Neural cell (in vitro differentiated cells): ENCODE data around the gene CELF5. TPM values are rescaled to one million over a fixed set of nuclear protein-coding genes. Genes with fewer than 3 reads are reported as not detected.

Source experiments
- H2AFZ ChIP-seq: fragments of 200-600, 300-800 bp; sonication (generic), shearing (Covaris generic); 2 replicates; pipeline ENCODE4 v1.6.0; 2014; ENCODE audit warnings: low read depth, mild to moderate bottlenecking, antibody characterized with exemption, low read length, moderate library complexity
- H3F3A ChIP-seq: fragments of 200-600 bp; shearing (Covaris generic); 2 replicates; pipeline ENCODE4 v1.6.1; 2016; ENCODE audit warnings: mild to moderate bottlenecking, moderate library complexity, mixed read lengths, antibody characterized with exemption, low read length; ENCODE audit not compliant: insufficient read depth, poor library complexity, severe bottlenecking
- H3K27ac ChIP-seq: fragments of 200-600, 300-800 bp; sonication (generic), shearing (Covaris generic); 2 replicates; pipeline ENCODE4 v1.5.1; 2014; ENCODE audit warnings: mild to moderate bottlenecking, low read length, moderate library complexity
- H3K27me3 ChIP-seq: fragments of 300-800, 200-600 bp; sonication (generic), shearing (Covaris generic); 2 replicates; pipeline ENCODE4 v1.6.0; 2014; ENCODE audit warnings: mild to moderate bottlenecking, low read depth, low read length, moderate library complexity; ENCODE audit not compliant: insufficient read depth
- H3K36me3 ChIP-seq: fragments of 300-800, 200-600 bp; sonication (generic), shearing (Covaris generic); 2 replicates; pipeline ENCODE4 v1.5.1; 2014; ENCODE audit warnings: mild to moderate bottlenecking, antibody characterized with exemption, low read length, moderate library complexity; ENCODE audit not compliant: insufficient read depth
- H3K4me2 ChIP-seq: fragments of 300-800, 200-600 bp; sonication (generic), shearing (Covaris generic); 2 replicates; pipeline ENCODE4 v1.6.0; 2014; ENCODE audit warnings: mild to moderate bottlenecking, low read length
- H3K4me3 ChIP-seq: fragments of 300-800, 200-600 bp; sonication (generic), shearing (Covaris generic); 2 replicates; pipeline ENCODE4 v1.5.1; 2014; ENCODE audit warnings: mild to moderate bottlenecking, low read length, moderate library complexity
- H3K79me2 ChIP-seq: fragments of 200-600 bp; shearing (Covaris generic); replicated peaks from 2 replicates; pipeline ENCODE4 v1.6.0; 2014; ENCODE audit warnings: mild to moderate bottlenecking, low read length, moderate library complexity; ENCODE audit not compliant: insufficient read depth
- H3K9ac ChIP-seq: fragments of 300-800, 200-600 bp; sonication (generic), shearing (Covaris generic); 2 replicates; pipeline ENCODE4 v1.6.1; 2016; ENCODE audit warnings: mild to moderate bottlenecking, low read length, mixed read lengths
- H3K9me2 ChIP-seq: fragments of 200-600 bp; shearing (Covaris generic); 2 replicates; pipeline ENCODE4 v1.6.1; 2016; ENCODE audit warnings: mild to moderate bottlenecking, low read length, mixed read lengths; ENCODE audit not compliant: insufficient read depth
- H3K9me3 ChIP-seq: fragments of 200-600, 300-800 bp; sonication (generic), shearing (Covaris generic); 2 replicates; pipeline ENCODE4 v1.6.1; 2016; ENCODE audit warnings: mild to moderate bottlenecking, mixed run types, low read length, moderate library complexity, mixed read lengths
- H4K20me1 ChIP-seq: fragments of 200-600 bp; shearing (Covaris generic); 2 replicates; pipeline ENCODE4 v1.6.1; 2016; ENCODE audit warnings: mild to moderate bottlenecking, mixed run types; ENCODE audit not compliant: insufficient read depth
- CTCF ChIP-seq: fragments of 450-650 bp; IDR thresholded peaks from 2 replicates; pipeline ENCODE4 v1.5.1; 2014; ENCODE audit warnings: antibody characterized with exemption, mild to moderate bottlenecking, moderate library complexity; ENCODE audit not compliant: poor library complexity, severe bottlenecking
- EP300 ChIP-seq: fragments of 450-650 bp; conservative IDR thresholded peaks from 2 replicates; pipeline ENCODE4 v1.6.1; 2014; ENCODE audit warnings: antibody characterized with exemption, mild to moderate bottlenecking, moderate library complexity; ENCODE audit not compliant: poor library complexity, severe bottlenecking
- EZH2 ChIP-seq: fragments of 200-600, 300-800 bp; shearing (Covaris generic), sonication (generic); IDR thresholded peaks from 2 replicates; pipeline ENCODE4 v1.6.1; 2014; ENCODE audit warnings: antibody characterized with exemption, low read length, borderline replicate concordance, mild to moderate bottlenecking; ENCODE audit not compliant: insufficient read depth, poor library complexity, severe bottlenecking
- MXI1 ChIP-seq: fragments of 450-650 bp; conservative IDR thresholded peaks from 2 replicates; pipeline ENCODE4 v1.6.1; 2014; ENCODE audit warnings: antibody characterized with exemption, mild to moderate bottlenecking; ENCODE audit not compliant: poor library complexity, severe bottlenecking
- POLR2AphosphoS5 ChIP-seq: IDR thresholded peaks from 2 replicates; pipeline ENCODE4 v1.6.1; 2012
- RAD21 ChIP-seq: fragments of 450-650 bp; conservative IDR thresholded peaks from 2 replicates; pipeline ENCODE4 v1.6.1; 2014; ENCODE audit warnings: antibody characterized with exemption, mild to moderate bottlenecking, moderate library complexity
- REST ChIP-seq: IDR thresholded peaks from 2 replicates; pipeline ENCODE4 v1.6.1; 2012; ENCODE audit warnings: borderline replicate concordance
- SMC3 ChIP-seq: fragments of 450-650 bp; conservative IDR thresholded peaks from 2 replicates; pipeline ENCODE4 v1.6.1; 2014; ENCODE audit warnings: antibody characterized with exemption, mild to moderate bottlenecking, moderate library complexity; ENCODE audit not compliant: poor library complexity
- TAF1 ChIP-seq: IDR thresholded peaks from 2 replicates; pipeline ENCODE4 v1.6.1; 2012; ENCODE audit warnings: low read depth
- polyA plus RNA-seq: library from polyadenylated mRNA; depleted of rRNA; stranded (reverse); fragments of >200 nt; gene quantifications from 2 replicates; pipeline ENCODE4 v1.2.3, GENCODE V29; 2014

Gene CELF5
- polyA plus RNA-seq, 1 donor from 2014 or later: 130 TPM

DNA sequence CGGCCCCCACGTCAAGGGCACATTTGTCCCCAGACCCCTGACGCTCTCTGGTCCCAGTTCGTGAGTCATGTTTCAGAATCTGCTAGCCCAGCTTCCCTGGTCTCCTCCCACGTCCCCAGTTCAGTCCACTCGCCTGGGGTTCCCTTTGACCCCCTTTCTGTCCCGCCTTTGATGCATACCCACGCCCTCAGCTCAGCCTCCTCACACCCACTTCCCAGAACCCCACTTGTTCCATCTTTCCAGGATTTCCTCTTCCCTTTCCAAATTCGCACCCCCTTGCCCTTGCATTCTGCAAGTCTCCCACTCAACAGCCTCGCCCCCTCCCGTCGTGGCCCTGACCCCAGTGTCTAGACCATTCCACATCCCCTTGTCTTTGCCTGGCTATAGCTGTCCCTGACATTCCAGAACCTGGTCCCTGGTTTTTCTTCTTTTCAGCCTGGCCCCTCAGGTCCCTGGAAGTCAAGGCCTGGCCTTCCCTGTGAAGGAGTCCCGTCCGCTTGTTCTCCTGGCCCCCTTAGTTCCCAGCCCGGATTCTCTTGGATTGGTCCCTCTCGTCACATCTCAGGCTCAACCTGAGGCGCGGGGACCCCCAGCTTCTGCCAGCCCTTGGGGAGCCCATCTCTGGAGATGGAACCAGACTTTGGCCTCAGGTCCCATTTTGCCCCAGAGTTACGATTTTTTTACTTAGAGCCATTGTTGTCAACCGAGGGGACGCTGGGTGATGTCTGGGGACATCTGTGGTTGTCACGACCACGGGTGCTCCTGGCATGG, 37.4 kb upstream of the CELF5 start:
- Histone ChIP-seq H3K4me3 (peak overlapping the region; percentile 98), H2AFZ (no peak overlapping the region), H3K4me2 (peak overlapping the region; percentile 78), H3K9me2 (no peaks in the 10 kb centered on the region), H3K27ac (no peak overlapping the region), H3K9me3 (no peaks in the 10 kb centered on the region), H3K36me3 (no peaks in the 10 kb centered on the region), H3K27me3 (no peaks in the 10 kb centered on the region), H3K79me2 (peaks cover 10% of the 10 kb centered on the region), H3F3A (no peaks in the 10 kb centered on the region), H4K20me1 (no peaks in the 10 kb centered on the region), H3K9ac (peak overlapping the region; percentile 72)
- no peak for TF ChIP-seq MXI1
- no peak for TF ChIP-seq SMC3

DNA sequence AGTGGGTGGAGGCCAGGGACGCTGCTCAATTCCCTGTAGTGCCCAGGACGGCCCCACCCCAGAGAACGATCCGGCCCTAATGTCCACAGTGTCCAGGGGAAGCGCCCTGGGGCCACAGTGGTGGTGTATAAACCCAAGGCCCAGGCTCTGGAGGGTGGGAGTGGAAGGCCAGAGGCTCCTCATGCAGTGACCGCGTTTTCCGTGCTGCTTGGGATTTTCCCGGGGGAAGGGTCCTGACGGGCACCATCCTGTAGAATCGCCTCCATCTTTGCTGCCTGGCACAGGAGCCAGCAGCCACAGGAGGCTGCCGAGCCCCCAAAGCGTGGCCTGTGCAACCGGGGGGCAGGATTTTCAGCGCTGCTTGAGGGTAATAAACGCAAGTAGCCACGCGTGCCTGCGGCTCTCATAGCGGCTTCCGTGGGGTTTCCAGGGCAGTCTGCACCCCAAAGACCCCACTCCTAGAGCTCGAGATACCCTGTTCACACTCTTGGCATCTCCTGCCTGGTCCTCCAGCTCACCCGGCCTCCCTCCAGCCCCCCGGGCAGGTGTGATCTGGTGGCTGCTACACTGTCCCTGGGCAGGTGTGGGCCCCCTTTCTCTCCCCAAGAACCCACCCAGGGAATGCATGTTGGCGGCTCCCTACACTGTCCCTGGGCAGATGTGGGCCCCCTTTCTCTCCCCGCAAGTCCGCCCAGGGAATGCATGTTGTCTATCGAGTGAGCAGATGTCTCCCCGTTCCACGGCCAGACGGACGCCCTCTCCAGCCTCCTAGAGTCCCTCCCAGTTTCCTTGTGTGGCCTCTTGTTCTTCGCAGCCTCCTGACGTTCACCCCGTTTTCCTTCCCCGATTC, 36.6 kb upstream of the CELF5 start:
- Histone ChIP-seq H3K9me3 (no peaks in the 10 kb centered on the region), H3K4me2 (no peak overlapping the region), H3K4me3 (peak overlapping the region; percentile 98), H3K27me3 (no peaks in the 10 kb centered on the region), H3K79me2 (peaks cover 10% of the 10 kb centered on the region), H3K27ac (no peak overlapping the region), H2AFZ (no peak overlapping the region), H3F3A (no peaks in the 10 kb centered on the region), H3K36me3 (no peaks in the 10 kb centered on the region), H3K9ac (no peak overlapping the region), H4K20me1 (no peaks in the 10 kb centered on the region), H3K9me2 (no peaks in the 10 kb centered on the region)
- TF ChIP-seq RAD21: no peak

GRCh38 chr19:3188627-3189596, 35.5 kb upstream of the CELF5 start:
- no peak overlapping the region for H2AFZ ChIP-seq
- H3K4me3 ChIP-seq: no peak overlapping the region
- no peak overlapping the region for H3K27ac ChIP-seq
- H3K36me3 ChIP-seq: no peaks in the 10 kb centered on the region
- no peak overlapping the region for H3K4me2 ChIP-seq
- H3F3A ChIP-seq: no peaks in the 10 kb centered on the region
- H3K9me3 ChIP-seq: no peaks in the 10 kb centered on the region
- no peaks in the 10 kb centered on the region for H4K20me1 ChIP-seq
- H3K79me2 ChIP-seq: peaks cover 10% of the 10 kb centered on the region
- no peak overlapping the region for H3K9ac ChIP-seq
- H3K27me3 ChIP-seq: no peaks in the 10 kb centered on the region
- H3K9me2 ChIP-seq: no peaks in the 10 kb centered on the region
- TF ChIP-seq TAF1 (no peak), REST (no peak), RAD21 (no peak), POLR2AphosphoS5 (no peak), EP300 (no peak), CTCF (no peak), EZH2 (no peak), SMC3 (no peak), MXI1 (no peak)
